AG09309 (cell line): ENCODE data around the gene TAF10.

Source experiments
- DNase-seq: peaks from one replicate; pipeline ENCODE4 v3.0.0-alpha.2; 2010; ENCODE audit warnings: low read depth
- H3K4me3 ChIP-seq: 2 replicates; pipeline ENCODE4 v1.5.1; 2011; ENCODE audit warnings: mild to moderate bottlenecking, low read depth, low read length, moderate library complexity; ENCODE audit not compliant: control insufficient read depth
- TF ChIP-seq, protein P1 (sequence below): IDR thresholded peaks from 2 replicates; pipeline ENCODE4 v1.5.1; 2011; ENCODE audit warnings: mild to moderate bottlenecking, low read depth, low read length, inconsistent platforms; ENCODE audit not compliant: insufficient read depth, control insufficient read depth; ENCODE audit errors: missing control alignments

Gene TAF10

DNA sequence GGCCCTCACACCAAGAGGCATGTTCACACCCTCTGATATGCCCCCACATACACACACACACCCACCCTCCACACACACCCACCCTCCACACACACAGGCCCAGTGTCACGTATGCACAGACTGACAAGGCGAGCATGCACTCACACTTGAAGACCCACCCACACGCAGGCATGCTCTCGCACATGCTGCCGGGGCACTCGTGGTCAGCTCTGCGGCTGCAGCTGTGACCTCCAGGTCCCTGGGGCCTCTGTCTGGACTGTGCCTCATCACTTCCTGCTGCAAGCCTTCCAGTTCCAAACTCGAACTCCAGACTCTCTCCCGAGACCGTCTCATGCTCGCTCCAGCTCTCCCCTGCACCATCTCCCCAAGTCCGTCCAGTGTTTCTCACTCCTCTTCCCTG, 34.1 kb upstream of the TAF10 start:
- H3K4me3 ChIP-seq: peak overlapping the region; percentile 8; the same call in 1 of the 2 replicates
- no peak for DNase-seq
- TF ChIP-seq, protein P1, sequence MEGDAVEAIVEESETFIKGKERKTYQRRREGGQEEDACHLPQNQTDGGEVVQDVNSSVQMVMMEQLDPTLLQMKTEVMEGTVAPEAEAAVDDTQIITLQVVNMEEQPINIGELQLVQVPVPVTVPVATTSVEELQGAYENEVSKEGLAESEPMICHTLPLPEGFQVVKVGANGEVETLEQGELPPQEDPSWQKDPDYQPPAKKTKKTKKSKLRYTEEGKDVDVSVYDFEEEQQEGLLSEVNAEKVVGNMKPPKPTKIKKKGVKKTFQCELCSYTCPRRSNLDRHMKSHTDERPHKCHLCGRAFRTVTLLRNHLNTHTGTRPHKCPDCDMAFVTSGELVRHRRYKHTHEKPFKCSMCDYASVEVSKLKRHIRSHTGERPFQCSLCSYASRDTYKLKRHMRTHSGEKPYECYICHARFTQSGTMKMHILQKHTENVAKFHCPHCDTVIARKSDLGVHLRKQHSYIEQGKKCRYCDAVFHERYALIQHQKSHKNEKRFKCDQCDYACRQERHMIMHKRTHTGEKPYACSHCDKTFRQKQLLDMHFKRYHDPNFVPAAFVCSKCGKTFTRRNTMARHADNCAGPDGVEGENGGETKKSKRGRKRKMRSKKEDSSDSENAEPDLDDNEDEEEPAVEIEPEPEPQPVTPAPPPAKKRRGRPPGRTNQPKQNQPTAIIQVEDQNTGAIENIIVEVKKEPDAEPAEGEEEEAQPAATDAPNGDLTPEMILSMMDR: no peak

DNA sequence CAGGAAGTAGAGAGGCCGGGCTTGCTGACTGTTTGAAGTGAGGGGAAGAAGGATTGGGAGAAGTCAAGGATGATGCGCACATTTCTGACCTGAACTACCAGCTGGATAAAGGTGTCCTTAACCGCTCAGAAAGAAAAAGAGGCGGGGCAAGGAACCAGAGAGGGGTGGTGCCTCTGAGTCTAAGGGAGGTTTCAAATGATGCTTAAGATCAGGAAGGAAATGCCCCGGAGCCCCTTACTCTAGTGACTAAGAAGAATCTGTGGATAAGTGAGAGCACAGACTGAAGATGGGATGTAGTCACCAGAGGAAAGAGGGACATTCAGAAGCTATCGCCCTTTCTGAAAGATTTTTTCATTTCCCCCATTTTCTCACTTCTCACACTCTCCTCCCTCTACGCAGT, 30.9 kb upstream of the TAF10 start:
- TF ChIP-seq, protein P1: no peak
- no peak for DNase-seq
- H3K4me3 ChIP-seq: no peak overlapping the region

DNA sequence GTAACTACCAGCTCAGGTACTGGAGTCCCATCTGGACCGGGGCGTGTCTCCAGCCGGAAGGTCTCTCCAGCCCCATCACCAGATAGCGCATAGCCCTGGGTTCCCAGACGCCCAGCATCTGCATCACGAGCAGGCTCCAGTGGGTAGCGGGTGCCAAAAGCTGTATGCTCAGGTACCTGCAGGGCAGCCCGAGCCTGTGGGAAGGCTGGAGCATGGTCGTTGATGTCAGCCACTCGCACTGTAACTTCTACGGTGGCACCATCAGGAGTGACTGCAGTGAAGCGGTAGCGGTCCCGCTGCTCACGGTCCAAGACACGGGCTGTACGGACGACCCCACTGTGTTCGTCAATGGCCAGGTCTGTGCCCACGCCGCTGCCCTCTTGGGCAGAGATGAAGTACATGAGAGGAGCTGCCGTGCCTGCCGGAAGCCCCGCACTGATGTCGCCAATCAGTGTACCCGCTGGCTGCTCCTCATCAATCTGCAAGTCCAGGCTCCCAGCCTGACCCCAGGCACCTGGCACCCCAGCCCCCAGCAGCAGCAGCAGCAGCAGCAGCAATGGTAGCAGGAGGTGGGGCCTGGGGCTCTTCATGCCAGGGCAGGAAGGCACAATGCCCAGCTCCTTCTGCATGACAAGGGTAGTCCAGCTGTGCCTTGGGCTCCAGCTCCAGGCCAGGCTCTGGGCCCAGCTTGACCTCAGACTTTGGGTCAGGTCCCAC, 29.1 kb upstream of the TAF10 start:
- TF ChIP-seq, protein P1: no peak
- no peak overlapping the region for H3K4me3 ChIP-seq
- no peak for DNase-seq

DNA sequence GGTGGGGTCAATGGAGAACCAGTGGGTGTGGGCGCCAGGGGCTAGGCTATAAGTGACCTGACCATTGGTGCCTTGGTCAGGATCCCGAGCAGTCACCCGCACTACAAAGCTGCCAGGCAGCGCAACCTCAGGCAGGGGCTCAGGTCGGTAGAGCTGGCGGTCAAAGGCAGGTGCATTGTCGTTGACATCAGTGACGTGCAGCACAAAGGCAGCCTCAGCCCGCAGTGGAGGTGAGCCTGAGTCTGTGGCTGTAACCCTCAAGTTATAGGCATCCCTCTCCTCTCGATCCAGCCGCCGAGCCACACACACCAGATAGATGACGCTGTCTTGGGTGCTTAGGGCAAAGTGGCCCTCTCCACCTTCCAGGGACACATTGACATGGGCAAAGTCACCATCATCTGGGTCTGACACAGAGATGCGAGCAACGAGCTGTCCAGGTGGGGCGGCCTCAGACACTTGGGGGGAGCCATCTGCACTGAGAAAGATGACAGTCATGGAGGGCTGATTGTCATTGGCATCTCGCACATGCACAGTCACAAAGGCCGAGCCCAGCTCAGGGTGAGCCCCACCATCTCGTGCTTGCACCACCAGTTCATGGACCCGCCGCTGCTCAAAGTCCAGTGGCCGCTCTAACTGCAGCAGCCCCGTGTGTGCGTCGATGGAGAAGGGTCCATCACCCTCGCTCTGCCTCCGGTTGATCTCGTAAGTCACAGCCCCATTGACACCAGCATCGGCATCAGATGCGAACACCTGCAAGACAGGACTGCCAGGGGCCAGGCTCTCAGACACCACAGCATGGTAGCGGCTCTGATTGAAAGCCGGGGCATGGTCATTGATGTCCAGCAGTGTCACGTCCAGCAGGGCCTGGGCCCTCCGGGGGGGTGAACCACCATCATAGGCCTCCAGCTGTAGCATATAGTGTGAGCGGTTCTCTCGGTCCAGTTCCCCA, 28.3 kb upstream of the TAF10 start:
- DNase-seq: no peak
- no peak overlapping the region for H3K4me3 ChIP-seq
- TF ChIP-seq, protein P1: no peak

DNA sequence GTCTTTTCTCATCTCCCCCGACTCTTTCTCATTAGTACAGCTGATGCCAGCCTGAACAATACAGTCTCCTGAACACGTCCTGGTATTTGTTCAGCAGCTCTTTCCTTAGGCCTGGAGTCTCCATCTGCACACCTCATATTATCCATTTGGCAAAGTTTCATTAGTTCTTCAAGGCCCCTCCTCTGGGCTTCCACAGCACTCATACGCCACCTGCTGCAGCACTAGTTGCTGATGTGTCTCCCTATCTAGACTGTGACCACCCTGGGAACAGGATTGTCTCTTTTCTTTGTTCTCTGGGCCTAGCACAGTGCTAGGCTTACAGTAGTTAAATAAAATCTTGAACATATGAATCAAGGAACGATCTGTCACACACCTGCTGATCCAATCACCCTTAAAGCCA, 26.4 kb upstream of the TAF10 start:
- TF ChIP-seq, protein P1: no peak
- no peak for DNase-seq

DNA sequence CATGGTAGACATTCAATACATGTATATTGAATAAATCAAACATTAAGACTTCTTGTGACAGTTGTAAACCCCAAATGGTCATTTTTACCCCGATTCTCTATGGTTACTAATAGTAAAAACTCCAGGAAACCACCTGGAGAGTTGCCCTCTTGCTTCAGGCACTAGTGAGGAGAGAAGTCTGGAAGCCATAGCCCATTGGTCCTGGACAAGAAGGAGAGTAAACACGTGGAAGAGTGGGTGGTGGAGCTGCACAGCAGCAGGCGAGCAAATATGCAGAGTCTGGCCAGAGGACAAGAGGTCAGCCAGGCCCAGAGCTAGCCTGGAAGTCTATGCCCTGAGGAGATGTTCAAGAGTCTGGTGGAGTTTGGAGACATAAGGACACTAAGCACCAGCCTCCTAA, 25.9 kb upstream of the TAF10 start:
- TF ChIP-seq, protein P1: no peak
- DNase-seq: peak; percentile 83
- no peak overlapping the region for H3K4me3 ChIP-seq

More for the DNA sequence above, 26.4 kb upstream of the TAF10 start:
- H3K4me3 ChIP-seq: no peak overlapping the region
